ENCODE measurements around the gene OXSR1. TPM values are rescaled to one million over a fixed set of nuclear protein-coding genes. Genes with fewer than 3 reads are reported as not detected.

OXSR1 gene
- total RNA-seq, 4 donors from 2014 or later = 37.9 to 50.0 (median 43.2) TPM

DNA sequence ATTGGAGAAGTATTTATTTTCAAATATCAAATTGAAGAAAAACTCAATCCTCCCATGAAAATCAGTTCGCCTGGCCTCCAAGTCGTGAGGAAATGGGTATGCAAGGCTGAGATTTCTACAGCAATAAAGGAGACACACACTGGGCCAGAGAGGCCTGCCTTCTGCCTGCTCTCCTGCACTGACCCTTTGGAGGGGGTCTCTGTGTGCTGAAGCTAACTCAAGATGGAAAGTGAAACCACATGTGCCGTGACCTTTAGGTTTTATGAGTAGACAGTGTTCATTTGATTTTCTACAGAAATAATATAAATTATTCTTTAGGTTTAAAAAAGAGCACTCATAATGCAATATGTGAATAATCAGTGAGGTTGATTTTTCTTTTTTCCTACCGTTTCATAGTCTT, 88.4 kb downstream of the OXSR1 start:
- H3K4me3 ChIP-seq = no peak overlapping the region
- in situ Hi-C loops (cut with MboI; ENCODE audit: low sequenced_read_pairs in 4 of 4) = no loop called here
- H3K27me3 ChIP-seq = no peaks in the 10 kb centered on the region
- no peaks in the 10 kb centered on the region for H3K9me3 ChIP-seq
- ATAC-seq (no peak), DNase-seq (no peak)
- no peak overlapping the region for H3K27ac ChIP-seq
- intact Hi-C loops (cut with DNase I; ENCODE audit: low total_unique reads) = no loop called here
- no peak for TF ChIP-seq POLR2A (IDR thresholded peaks at IDR 0.05)
- TF ChIP-seq, protein P1, sequence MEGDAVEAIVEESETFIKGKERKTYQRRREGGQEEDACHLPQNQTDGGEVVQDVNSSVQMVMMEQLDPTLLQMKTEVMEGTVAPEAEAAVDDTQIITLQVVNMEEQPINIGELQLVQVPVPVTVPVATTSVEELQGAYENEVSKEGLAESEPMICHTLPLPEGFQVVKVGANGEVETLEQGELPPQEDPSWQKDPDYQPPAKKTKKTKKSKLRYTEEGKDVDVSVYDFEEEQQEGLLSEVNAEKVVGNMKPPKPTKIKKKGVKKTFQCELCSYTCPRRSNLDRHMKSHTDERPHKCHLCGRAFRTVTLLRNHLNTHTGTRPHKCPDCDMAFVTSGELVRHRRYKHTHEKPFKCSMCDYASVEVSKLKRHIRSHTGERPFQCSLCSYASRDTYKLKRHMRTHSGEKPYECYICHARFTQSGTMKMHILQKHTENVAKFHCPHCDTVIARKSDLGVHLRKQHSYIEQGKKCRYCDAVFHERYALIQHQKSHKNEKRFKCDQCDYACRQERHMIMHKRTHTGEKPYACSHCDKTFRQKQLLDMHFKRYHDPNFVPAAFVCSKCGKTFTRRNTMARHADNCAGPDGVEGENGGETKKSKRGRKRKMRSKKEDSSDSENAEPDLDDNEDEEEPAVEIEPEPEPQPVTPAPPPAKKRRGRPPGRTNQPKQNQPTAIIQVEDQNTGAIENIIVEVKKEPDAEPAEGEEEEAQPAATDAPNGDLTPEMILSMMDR (IDR thresholded peaks at IDR 0.05 in 4 of 5, conservative IDR thresholded peaks at IDR 0.05 in 1 of 5) = no peak
- no peaks in the 10 kb centered on the region for H3K4me1 ChIP-seq
- peaks cover 0 to 52% of the 10 kb centered on the region in 2 donors for H3K36me3 ChIP-seq

DNA sequence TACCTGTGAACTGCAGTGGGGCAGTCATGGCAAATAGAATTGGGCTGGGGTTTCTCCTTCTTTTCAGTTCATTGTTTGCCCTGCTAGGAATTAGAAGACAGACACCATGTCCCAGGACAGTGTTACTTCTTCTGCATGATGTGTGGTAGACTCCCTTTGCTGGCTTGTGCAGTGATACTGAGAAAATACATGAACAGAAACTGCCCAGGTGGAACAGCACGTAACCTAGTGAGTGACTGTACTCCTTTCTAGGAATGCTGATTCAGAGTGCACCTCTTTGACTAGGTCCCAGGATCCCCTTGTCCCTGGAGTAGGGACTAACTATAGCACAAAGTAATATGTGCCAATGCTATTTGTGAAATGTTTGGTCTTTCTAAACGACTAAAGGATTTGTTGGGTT, 89.5 kb downstream of the OXSR1 start:
- H3K9me3 ChIP-seq = no peaks in the 10 kb centered on the region
- intact Hi-C loops (cut with DNase I; ENCODE audit: low total_unique reads) = no loop called here
- ATAC-seq (no peak), DNase-seq (no peak)
- no peaks in the 10 kb centered on the region for H3K4me1 ChIP-seq
- peaks cover 0 to 44% of the 10 kb centered on the region in 2 donors for H3K36me3 ChIP-seq
- TF ChIP-seq, protein P1 (IDR thresholded peaks at IDR 0.05 in 4 of 5, conservative IDR thresholded peaks at IDR 0.05 in 1 of 5) = no peak
- no peak for TF ChIP-seq POLR2A (IDR thresholded peaks at IDR 0.05)
- no peaks in the 10 kb centered on the region for H3K27me3 ChIP-seq
- no peak overlapping the region for H3K4me3 ChIP-seq
- in situ Hi-C loops (cut with MboI; ENCODE audit: low sequenced_read_pairs in 4 of 4) = no loop called here
- H3K27ac ChIP-seq = no peak overlapping the region

DNA sequence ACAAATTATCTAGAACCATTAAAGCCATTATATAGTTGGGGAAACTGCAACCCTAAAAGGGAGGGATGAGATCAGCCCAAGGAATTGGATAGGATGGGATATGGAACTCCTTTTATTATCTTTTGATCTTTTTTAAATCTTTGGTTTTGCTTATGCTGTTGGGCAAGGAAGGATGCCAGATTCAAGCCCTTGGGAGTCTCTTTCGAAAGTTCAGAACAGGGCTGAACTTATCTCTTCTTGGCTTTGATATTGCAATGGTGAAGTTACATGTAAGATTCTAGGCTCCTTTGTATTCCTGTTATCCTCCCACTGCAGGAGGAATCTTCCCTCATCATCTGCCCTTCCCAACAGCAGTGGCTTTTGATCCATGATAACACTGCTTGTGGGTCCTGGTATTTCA, 90.3 kb downstream of the OXSR1 start:
- H3K36me3 ChIP-seq = peaks cover 0 to 36% of the 10 kb centered on the region in 2 donors
- H3K4me1 ChIP-seq = no peaks in the 10 kb centered on the region
- no peak overlapping the region for H3K27ac ChIP-seq
- no peak for DNase-seq
- in situ Hi-C loops (cut with MboI; ENCODE audit: low sequenced_read_pairs in 4 of 4) (no loop called here), intact Hi-C loops (cut with DNase I; ENCODE audit: low total_unique reads) (no loop called here)
- ATAC-seq = no peak
- TF ChIP-seq POLR2A (IDR thresholded peaks at IDR 0.05) = no peak
- TF ChIP-seq, protein P1 (IDR thresholded peaks at IDR 0.05 in 4 of 5, conservative IDR thresholded peaks at IDR 0.05 in 1 of 5) = no peak
- no peaks in the 10 kb centered on the region for H3K9me3 ChIP-seq
- H3K27me3 ChIP-seq = no peaks in the 10 kb centered on the region
- H3K4me3 ChIP-seq = no peak overlapping the region

DNA sequence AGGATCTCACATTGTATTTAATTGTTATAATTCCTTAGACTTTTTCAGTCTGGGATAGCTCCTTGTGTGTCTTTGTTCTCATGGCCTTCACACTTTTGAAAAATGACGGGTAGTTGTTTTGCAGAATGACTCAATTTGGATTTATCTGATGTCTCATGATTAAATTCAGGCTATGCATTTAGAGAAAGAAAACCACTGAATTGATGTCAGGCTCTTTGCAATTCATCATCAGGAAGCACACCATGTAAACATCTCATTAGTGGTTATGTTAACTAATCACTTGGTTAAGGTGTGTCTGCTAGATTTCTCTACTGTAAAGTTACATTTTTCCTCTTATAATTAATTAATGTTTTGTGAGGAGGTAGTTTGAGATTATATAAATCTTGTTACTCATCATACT, 92.2 kb downstream of the OXSR1 start:
- ATAC-seq (no peak), DNase-seq (no peak)
- Histone ChIP-seq H3K27me3 (no peaks in the 10 kb centered on the region), H3K9me3 (no peaks in the 10 kb centered on the region), H3K27ac (no peak overlapping the region), H3K36me3 (peaks cover 0 to 19% of the 10 kb centered on the region in 2 donors), H3K4me1 (peaks cover 0 to 5% of the 10 kb centered on the region in 2 donors), H3K4me3 (no peak overlapping the region)
- intact Hi-C loops (cut with DNase I; ENCODE audit: low total_unique reads) = no loop called here
- in situ Hi-C loops (cut with MboI; ENCODE audit: low sequenced_read_pairs in 4 of 4) = no loop called here
- TF ChIP-seq, protein P1 (IDR thresholded peaks at IDR 0.05 in 4 of 5, conservative IDR thresholded peaks at IDR 0.05 in 1 of 5) = no peak

DNA sequence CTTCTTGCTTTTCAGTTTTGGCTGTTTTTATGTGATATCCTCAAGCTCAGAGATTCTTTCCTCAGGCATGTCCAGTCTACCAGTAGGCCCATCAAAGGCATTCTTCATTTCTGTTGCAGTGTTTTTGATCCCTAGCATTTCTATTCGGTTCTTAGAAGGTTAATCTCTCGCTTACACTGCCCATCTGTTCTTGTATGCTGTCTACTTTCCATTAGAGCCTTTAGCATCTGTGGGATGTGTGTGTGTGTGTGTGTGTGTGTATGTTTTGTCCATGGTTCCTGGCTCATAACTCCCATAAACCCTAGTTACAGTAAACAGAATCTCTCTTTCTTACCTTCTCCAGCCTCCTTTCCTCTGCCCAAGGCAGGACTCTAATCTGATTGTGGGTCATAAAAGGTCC, 95.1 kb downstream of the OXSR1 start:
- no peak for ATAC-seq
- intact Hi-C loops (cut with DNase I; ENCODE audit: low total_unique reads) = no loop called here
- no peak for TF ChIP-seq POLR2A (IDR thresholded peaks at IDR 0.05)
- TF ChIP-seq, protein P1 (IDR thresholded peaks at IDR 0.05 in 4 of 5, conservative IDR thresholded peaks at IDR 0.05 in 1 of 5) = no peak
- no peak for DNase-seq
- no peak overlapping the region for H3K27ac ChIP-seq
- H3K27me3 ChIP-seq = no peaks in the 10 kb centered on the region
- H3K36me3 ChIP-seq = no peaks in the 10 kb centered on the region
- H3K9me3 ChIP-seq = no peaks in the 10 kb centered on the region
- peaks cover 17 to 24% of the 10 kb centered on the region in 2 donors for H3K4me1 ChIP-seq
- no peak overlapping the region for H3K4me3 ChIP-seq
- in situ Hi-C loops (cut with MboI; ENCODE audit: low sequenced_read_pairs in 4 of 4) = no loop called here
